ENCODE measurements around the gene PRCD. TPM values are rescaled to one million over a fixed set of nuclear protein-coding genes. Genes with fewer than 3 reads are reported as not detected.

The PRCD gene
- total and polyA plus RNA-seq, 5 experiments from 2014 or later: 4.0 to 11.4 (median 5.3) TPM

GRCh38 chr17:76497979-76498875, 41.6 kb upstream of the PRCD start:
- H3K27ac Mint-ChIP-seq: peak overlapping the region in 8 of 10 donors; percentile 40 to 94 (median 82)
- peak overlapping the region in 9 of 10 donors; percentile 42 to 90 (median 65) for H3K4me3 Mint-ChIP-seq
- POLR2A ChIA-PET: interaction anchor here (1.3 to 2.3 kb wide), 2 partner anchors 7 to 17 kb away, joined by 3 to 16 read pairs; no protein-coding TSS in a partner anchor
- H3K27me3 Mint-ChIP-seq: no peaks in the 10 kb centered on the region
- no peaks in the 10 kb centered on the region for H3K9me3 Mint-ChIP-seq
- ATAC-seq (no peak), DNase-seq (no peak)
- H3K36me3 Mint-ChIP-seq: no peaks in the 10 kb centered on the region
- peaks cover 23 to 87% (median 64%) of the 10 kb centered on the region in 4 donors for H3K4me1 Mint-ChIP-seq

GRCh38 chr17:76498876-76499251, 41.0 kb upstream of the PRCD start:
- H3K4me1 Mint-ChIP-seq: peaks cover 19 to 80% (median 58%) of the 10 kb centered on the region in 4 donors
- POLR2A ChIA-PET: interaction anchor here (1.3 to 2.3 kb wide), 2 partner anchors 8 to 16 kb away, joined by 3 to 16 read pairs; no protein-coding TSS in a partner anchor
- H3K36me3 Mint-ChIP-seq: no peaks in the 10 kb centered on the region
- peak overlapping the region; percentile 54 to 90 (median 74) for H3K4me3 Mint-ChIP-seq
- H3K27me3 Mint-ChIP-seq: no peaks in the 10 kb centered on the region
- ATAC-seq (no peak), DNase-seq (no peak)
- H3K27ac Mint-ChIP-seq: peak overlapping the region in 9 of 10 donors; percentile 40 to 94 (median 82)
- H3K9me3 Mint-ChIP-seq: no peaks in the 10 kb centered on the region

GRCh38 chr17:76499267-76499667, 40.6 kb upstream of the PRCD start:
- no peaks in the 10 kb centered on the region for H3K27me3 Mint-ChIP-seq
- H3K9me3 Mint-ChIP-seq: no peaks in the 10 kb centered on the region
- H3K27ac Mint-ChIP-seq: peak overlapping the region in 7 of 10 donors; percentile 18 to 94 (median 60)
- ATAC-seq (no peak), DNase-seq (no peak)
- H3K4me3 Mint-ChIP-seq: peak overlapping the region; percentile 48 to 90 (median 76)
- POLR2A ChIA-PET: interaction anchor here (1.3 to 3.8 kb wide), 4 partner anchors 8 to 46 kb away, joined by 3 to 19 read pairs (median 10); partner anchors contain the start of gene UBE2O
- H3K4me1 Mint-ChIP-seq: peaks cover 19 to 80% (median 55%) of the 10 kb centered on the region in 4 donors
- no peaks in the 10 kb centered on the region for H3K36me3 Mint-ChIP-seq

- Mint-ChIP-seq H3K4me1 (peaks cover 19 to 72% (median 54%) of the 10 kb centered on the region in 4 donors), H3K9me3 (no peaks in the 10 kb centered on the region), H3K36me3 (no peaks in the 10 kb centered on the region), H3K4me3 (peak overlapping the region; percentile 83 to 90 (median 86)), H3K27me3 (no peaks in the 10 kb centered on the region), H3K27ac (peak overlapping the region; percentile 64 to 91 (median 82))
- POLR2A ChIA-PET: interaction anchor here (0.7 to 3.8 kb wide), 8 partner anchors 9 to 171 kb away, joined by 3 to 19 read pairs (median 4); partner anchors contain the start of gene UBE2O
- DNase-seq (no peak), ATAC-seq (no peak)
Measured at GRCh38 chr17:76500074-76500746, 39.6 kb upstream of the PRCD start.

GRCh38 chr17:76500747-76501017, 39.2 kb upstream of the PRCD start:
- POLR2A ChIA-PET: interaction anchor here (0.7 to 3.8 kb wide), 8 partner anchors 10 to 171 kb away, joined by 3 to 19 read pairs (median 4); partner anchors contain the start of gene UBE2O
- ATAC-seq: peak; percentile 20 to 30
- H3K4me1 Mint-ChIP-seq: peaks cover 19 to 69% (median 53%) of the 10 kb centered on the region in 4 donors
- DNase-seq: no peak
- H3K27ac Mint-ChIP-seq: peak overlapping the region in 8 of 10 donors; percentile 51 to 90 (median 84)
- H3K36me3 Mint-ChIP-seq: no peaks in the 10 kb centered on the region
- H3K27me3 Mint-ChIP-seq: no peaks in the 10 kb centered on the region
- H3K9me3 Mint-ChIP-seq: no peaks in the 10 kb centered on the region
- peak overlapping the region; percentile 83 to 90 (median 86) for H3K4me3 Mint-ChIP-seq

- Mint-ChIP-seq H3K4me1 (peaks cover 19 to 69% (median 53%) of the 10 kb centered on the region in 4 donors), H3K36me3 (no peaks in the 10 kb centered on the region), H3K4me3 (peak within 1 kb of the TSS; percentile 83 to 90 (median 86)), H3K27ac (peak within 1 kb of the TSS; percentile 93 to 100 (median 98)), H3K27me3 (no peaks in the 10 kb centered on the region), H3K9me3 (no peaks in the 10 kb centered on the region)
- POLR2A ChIA-PET: interaction anchor here (0.9 to 3.8 kb wide), 16 partner anchors 8 to 170 kb away, joined by 3 to 19 read pairs (median 6); partner anchors contain the start of genes AANAT and UBE2O
- peak; percentile 90 to 91 for ATAC-seq
- DNase-seq: peak; percentile 90 to 99 (median 96)
Measured at GRCh38 chr17:76501018-76501826, 38.6 kb upstream of the PRCD start, which contains the start of gene RHBDF2. RHBDF2 (minus strand) TSS chr17:76501423; CDS start chr17:76481524, 19,899 bp downstream.

GRCh38 chr17:76501827-76502307, 38.0 kb upstream of the PRCD start:
- POLR2A ChIA-PET: interaction anchor here (0.6 to 3.8 kb wide), 15 partner anchors 9 to 866 kb away, joined by 3 to 19 read pairs (median 5); partner anchors contain the start of genes AANAT and UBE2O

GRCh38 chr17:76502341-76503211, 37.3 kb upstream of the PRCD start:
- DNase-seq: no peak
- POLR2A ChIA-PET: interaction anchor here (0.6 to 3.8 kb wide), 18 partner anchors 9 to 866 kb away, joined by 3 to 19 read pairs (median 5); partner anchors contain the start of genes AANAT and UBE2O
- Mint-ChIP-seq H3K27ac (peak overlapping the region; percentile 13 to 100 (median 84)), H3K4me3 (peak overlapping the region in 4 of 10 donors; percentile 58 to 87 (median 82)), H3K9me3 (no peaks in the 10 kb centered on the region), H3K36me3 (no peaks in the 10 kb centered on the region), H3K4me1 (peaks cover 16 to 65% (median 50%) of the 10 kb centered on the region in 4 donors), H3K27me3 (no peaks in the 10 kb centered on the region)
- ATAC-seq: no peak

More at GRCh38 chr17:76501827-76502307, 38.0 kb upstream of the PRCD start:
- ATAC-seq (no peak), DNase-seq (no peak)
- Mint-ChIP-seq H3K4me3 (peak overlapping the region; percentile 76 to 90 (median 84)), H3K27ac (peak overlapping the region; percentile 93 to 100 (median 98)), H3K27me3 (no peaks in the 10 kb centered on the region), H3K4me1 (peaks cover 19 to 70% (median 55%) of the 10 kb centered on the region in 4 donors), H3K36me3 (no peaks in the 10 kb centered on the region), H3K9me3 (no peaks in the 10 kb centered on the region)

GRCh38 chr17:76504117-76504516, 35.7 kb upstream of the PRCD start:
- peak overlapping the region in 3 of 10 donors; percentile 50 to 79 (median 77) for H3K27ac Mint-ChIP-seq
- no peaks in the 10 kb centered on the region for H3K27me3 Mint-ChIP-seq
- H3K36me3 Mint-ChIP-seq: no peaks in the 10 kb centered on the region
- POLR2A ChIA-PET: interaction anchor here (0.7 to 1.4 kb wide), 4 partner anchors 11 to 524 kb away, joined by 3 to 7 read pairs (median 3); no protein-coding TSS in a partner anchor
- DNase-seq: no peak
- H3K4me3 Mint-ChIP-seq: no peak overlapping the region
- no peaks in the 10 kb centered on the region for H3K9me3 Mint-ChIP-seq
- ATAC-seq: no peak
- H3K4me1 Mint-ChIP-seq: peaks cover 15 to 52% (median 40%) of the 10 kb centered on the region in 4 donors

- H3K36me3 Mint-ChIP-seq: no peaks in the 10 kb centered on the region
- H3K9me3 Mint-ChIP-seq: no peaks in the 10 kb centered on the region
- POLR2A ChIA-PET: interaction anchor here (0.6 to 2.8 kb wide), 7 partner anchors 8 to 308 kb away, joined by 3 to 22 read pairs (median 6); partner anchors contain the start of gene AANAT
- peak overlapping the region in 9 of 10 donors; percentile 48 to 83 (median 75) for H3K27ac Mint-ChIP-seq
- peak; percentile 80 to 98 (median 88) for DNase-seq
- peak; percentile 83 to 85 for ATAC-seq
- peaks cover 7 to 43% (median 23%) of the 10 kb centered on the region in 4 donors for H3K4me1 Mint-ChIP-seq
- H3K27me3 Mint-ChIP-seq: no peaks in the 10 kb centered on the region
- H3K4me3 Mint-ChIP-seq: no peak overlapping the region
Measured at GRCh38 chr17:76506408-76507345, 33.2 kb upstream of the PRCD start.
